Measurements from ENCODE around the gene MTA1.

The MTA1 gene

GRCh38 chr14:105479431-105480158, 60.0 kb downstream of the MTA1 start:
- no peak for TF ChIP-seq CTCF (IDR thresholded peaks at IDR 0.05)
- H3K27ac ChIP-seq: peak overlapping the region; percentile 97 to 98
- intact Hi-C loops (cut with DNase I; ENCODE audit: low total_unique reads): loop anchor here (10.0 kb wide), 1 partner anchor 725 kb away; the partner anchor contains the start of gene SIVA1
- DNase-seq: peak in 1 of 2 donors; percentile 75
- no peaks in the 10 kb centered on the region for H3K27me3 ChIP-seq
- peaks cover 6 to 23% (median 14%) of the 10 kb centered on the region in 3 donors for H3K36me3 ChIP-seq
- H3K4me3 ChIP-seq: no peak overlapping the region
- H3K4me1 ChIP-seq: peaks cover 32 to 87% (median 77%) of the 10 kb centered on the region in 4 donors
- H3K9me3 ChIP-seq: no peaks in the 10 kb centered on the region

GRCh38 chr14:105480199-105480746, 60.6 kb downstream of the MTA1 start:
- H3K27me3 ChIP-seq: no peaks in the 10 kb centered on the region

DNA sequence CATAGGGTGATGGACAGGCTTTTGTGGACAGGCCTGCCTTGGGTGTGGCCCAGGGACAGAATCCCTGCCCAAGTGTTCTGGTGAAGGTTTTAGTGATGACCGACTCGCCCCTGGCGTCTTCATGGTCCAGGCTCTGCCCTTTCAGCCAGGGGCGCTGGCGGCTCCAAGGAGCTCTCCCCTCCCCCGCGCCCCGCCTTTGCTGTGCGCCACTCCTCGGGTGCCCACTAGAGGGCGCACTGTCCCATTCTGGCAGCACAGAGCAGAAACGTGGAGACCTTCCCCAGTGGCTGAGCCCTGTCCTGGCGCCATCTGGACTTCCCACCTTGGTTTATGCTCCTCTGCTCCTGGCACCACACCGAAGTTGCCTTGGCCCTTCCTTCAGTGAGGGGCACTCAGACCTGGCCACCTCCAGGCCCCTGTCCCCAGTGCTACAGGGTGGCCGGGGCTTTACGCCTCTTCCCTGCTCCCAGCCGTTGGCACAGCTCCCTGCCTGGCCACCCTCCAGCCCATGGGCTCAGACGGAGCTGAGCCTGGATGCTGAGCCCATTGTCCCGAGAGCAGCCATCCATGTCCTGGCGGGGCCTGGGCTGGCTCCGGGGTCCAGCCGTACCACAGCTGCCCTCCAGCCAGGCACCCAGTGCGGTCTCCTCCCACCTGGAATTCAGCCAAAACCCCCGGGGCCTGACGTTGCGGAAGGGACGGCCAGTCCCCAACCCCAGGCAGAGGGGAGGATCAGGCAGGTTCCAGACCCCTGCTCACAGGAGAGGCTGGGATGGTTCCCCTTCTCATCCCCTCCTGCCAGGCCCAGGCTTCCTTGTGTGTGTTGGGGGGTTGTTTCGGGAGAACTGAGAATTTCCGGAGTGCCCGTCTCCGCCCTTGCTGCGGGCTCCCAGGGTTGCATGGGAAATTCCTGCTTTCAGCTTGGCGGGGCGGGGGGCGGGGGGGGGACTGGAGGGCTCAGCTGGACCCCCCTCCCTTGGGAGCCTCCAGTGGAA, 61.5 kb downstream of the MTA1 start:
- peak; percentile 90 to 97 for DNase-seq
- H3K27me3 ChIP-seq: no peaks in the 10 kb centered on the region
- TF ChIP-seq CTCF (IDR thresholded peaks at IDR 0.05): peak; percentile 99
- H3K9me3 ChIP-seq: no peaks in the 10 kb centered on the region
- peaks cover 6 to 23% (median 14%) of the 10 kb centered on the region in 3 donors for H3K36me3 ChIP-seq
- intact Hi-C loops (cut with DNase I; ENCODE audit: low total_unique reads): no loop called here
- peak overlapping the region; percentile 97 to 98 for H3K27ac ChIP-seq
- H3K4me3 ChIP-seq: peak overlapping the region; percentile 43 to 50
- peaks cover 29 to 96% (median 91%) of the 10 kb centered on the region in 4 donors for H3K4me1 ChIP-seq

More at GRCh38 chr14:105480199-105480746, 60.6 kb downstream of the MTA1 start:
- Histone ChIP-seq H3K4me1 (peaks cover 32 to 94% (median 84%) of the 10 kb centered on the region in 4 donors), H3K36me3 (peaks cover 6 to 23% (median 14%) of the 10 kb centered on the region in 3 donors), H3K9me3 (no peaks in the 10 kb centered on the region), H3K27ac (peak overlapping the region; percentile 97 to 98), H3K4me3 (peak overlapping the region in 1 of 2 donors; percentile 2)
- peak in 1 of 2 donors; percentile 73 for DNase-seq
- intact Hi-C loops (cut with DNase I; ENCODE audit: low total_unique reads): no loop called here
- TF ChIP-seq CTCF (IDR thresholded peaks at IDR 0.05): no peak

DNA sequence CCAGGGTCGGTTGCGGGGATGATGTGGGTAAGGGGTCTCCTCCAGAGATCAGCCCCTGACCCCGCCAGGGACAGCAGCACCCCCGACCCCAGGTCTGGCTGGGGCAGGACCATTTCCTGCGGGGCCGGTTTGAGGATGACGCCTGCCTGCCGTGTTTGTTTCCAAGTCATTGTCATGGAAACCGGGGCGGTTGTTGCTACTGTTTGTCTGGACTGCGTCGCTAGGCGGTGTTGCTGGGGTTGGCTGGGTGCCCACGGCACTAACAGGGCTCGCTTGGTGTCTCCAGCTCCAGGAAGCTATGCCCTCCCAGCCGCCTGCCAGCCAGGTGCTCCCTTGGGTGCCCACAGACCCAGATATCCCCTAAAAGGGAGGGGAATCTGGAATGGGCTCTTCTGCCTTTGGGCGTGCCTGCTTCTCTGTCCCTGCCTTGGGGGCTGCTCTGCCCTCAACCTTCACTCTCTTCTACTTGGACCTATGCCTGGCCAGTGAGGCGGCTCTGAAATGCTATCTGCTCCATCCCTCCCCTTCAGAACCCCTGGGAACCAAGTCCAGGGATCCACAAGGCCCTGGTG, 62.3 kb downstream of the MTA1 start:
- H3K27me3 ChIP-seq: no peaks in the 10 kb centered on the region
- peaks cover 29 to 96% (median 91%) of the 10 kb centered on the region in 4 donors for H3K4me1 ChIP-seq
- peak overlapping the region; percentile 43 to 50 for H3K4me3 ChIP-seq
- TF ChIP-seq CTCF (IDR thresholded peaks at IDR 0.05): peak in 1 of 2 experiments; percentile 14
- no peaks in the 10 kb centered on the region for H3K9me3 ChIP-seq
- DNase-seq: peak; percentile 97 to 98
- peaks cover 6 to 23% (median 14%) of the 10 kb centered on the region in 3 donors for H3K36me3 ChIP-seq
- peak overlapping the region; percentile 97 to 98 for H3K27ac ChIP-seq
- intact Hi-C loops (cut with DNase I; ENCODE audit: low total_unique reads): no loop called here
